ENCODE measurements around the gene KLHL35. TPM values are rescaled to one million over a fixed set of nuclear protein-coding genes. Genes with fewer than 3 reads are reported as not detected.

KLHL35 gene
- total and polyA plus RNA-seq, 2 experiments from 2014 or later: 0.63 to 1.7 TPM

DNA sequence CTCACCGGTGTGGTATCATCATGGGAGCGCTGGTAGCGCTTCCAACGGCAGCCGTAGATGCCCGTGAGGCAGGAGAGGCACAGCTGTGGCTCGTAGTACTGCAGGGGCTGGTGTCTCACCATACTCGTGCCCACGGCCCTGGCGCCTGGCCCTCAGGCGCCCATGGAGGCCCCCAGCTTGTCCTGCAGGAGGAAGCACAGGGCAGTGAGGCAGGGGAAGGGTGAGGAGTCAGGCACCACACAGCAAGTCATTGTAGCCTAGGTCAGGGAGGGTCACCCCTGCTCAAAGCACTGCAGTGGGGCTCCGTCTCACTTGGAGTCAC lies 44.6 kb upstream of the KLHL35 start:
- WGBS (ENCODE audit: low lambda C conversion rate, missing lambda C conversion rate): 95% methylated on average over 12 of the region's 12 CpGs
- no peak for DNase-seq (ENCODE audit: low spot score)
- no peaks in the 10 kb centered on the region for H3K9me3 ChIP-seq (ENCODE audit: low read depth)
- no peaks in the 10 kb centered on the region for H3K9me2 ChIP-seq (replicated peaks; ENCODE audit: insufficient read depth)
- H3K36me3 ChIP-seq (replicated peaks; ENCODE audit: insufficient read depth, low read depth): no peaks in the 10 kb centered on the region
- no peak overlapping the region for H3K4me3 ChIP-seq
- no peaks in the 10 kb centered on the region for H3K79me2 ChIP-seq
- H3K27me3 ChIP-seq: no peaks in the 10 kb centered on the region
- TF ChIP-seq EZH2phosphoT487 (IDR thresholded peaks at IDR 0.05; ENCODE audit: low read depth, severe bottlenecking, unreplicated experiment): no peak
- TF ChIP-seq EZH2 (IDR thresholded peaks at IDR 0.05; ENCODE audit: borderline replicate concordance): no peak
- TF ChIP-seq, protein P1, sequence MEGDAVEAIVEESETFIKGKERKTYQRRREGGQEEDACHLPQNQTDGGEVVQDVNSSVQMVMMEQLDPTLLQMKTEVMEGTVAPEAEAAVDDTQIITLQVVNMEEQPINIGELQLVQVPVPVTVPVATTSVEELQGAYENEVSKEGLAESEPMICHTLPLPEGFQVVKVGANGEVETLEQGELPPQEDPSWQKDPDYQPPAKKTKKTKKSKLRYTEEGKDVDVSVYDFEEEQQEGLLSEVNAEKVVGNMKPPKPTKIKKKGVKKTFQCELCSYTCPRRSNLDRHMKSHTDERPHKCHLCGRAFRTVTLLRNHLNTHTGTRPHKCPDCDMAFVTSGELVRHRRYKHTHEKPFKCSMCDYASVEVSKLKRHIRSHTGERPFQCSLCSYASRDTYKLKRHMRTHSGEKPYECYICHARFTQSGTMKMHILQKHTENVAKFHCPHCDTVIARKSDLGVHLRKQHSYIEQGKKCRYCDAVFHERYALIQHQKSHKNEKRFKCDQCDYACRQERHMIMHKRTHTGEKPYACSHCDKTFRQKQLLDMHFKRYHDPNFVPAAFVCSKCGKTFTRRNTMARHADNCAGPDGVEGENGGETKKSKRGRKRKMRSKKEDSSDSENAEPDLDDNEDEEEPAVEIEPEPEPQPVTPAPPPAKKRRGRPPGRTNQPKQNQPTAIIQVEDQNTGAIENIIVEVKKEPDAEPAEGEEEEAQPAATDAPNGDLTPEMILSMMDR (IDR thresholded peaks at IDR 0.05; ENCODE audit: poor library complexity): no peak
- H3K4me2 ChIP-seq: no peak overlapping the region
- H3K4me1 ChIP-seq (ENCODE audit: insufficient read depth): no peaks in the 10 kb centered on the region
- H2AFZ ChIP-seq: no peak overlapping the region
- no peaks in the 10 kb centered on the region for H4K20me1 ChIP-seq (ENCODE audit: insufficient read depth, poor library complexity, severe bottlenecking)
- no peak overlapping the region for H3K27ac ChIP-seq

DNA sequence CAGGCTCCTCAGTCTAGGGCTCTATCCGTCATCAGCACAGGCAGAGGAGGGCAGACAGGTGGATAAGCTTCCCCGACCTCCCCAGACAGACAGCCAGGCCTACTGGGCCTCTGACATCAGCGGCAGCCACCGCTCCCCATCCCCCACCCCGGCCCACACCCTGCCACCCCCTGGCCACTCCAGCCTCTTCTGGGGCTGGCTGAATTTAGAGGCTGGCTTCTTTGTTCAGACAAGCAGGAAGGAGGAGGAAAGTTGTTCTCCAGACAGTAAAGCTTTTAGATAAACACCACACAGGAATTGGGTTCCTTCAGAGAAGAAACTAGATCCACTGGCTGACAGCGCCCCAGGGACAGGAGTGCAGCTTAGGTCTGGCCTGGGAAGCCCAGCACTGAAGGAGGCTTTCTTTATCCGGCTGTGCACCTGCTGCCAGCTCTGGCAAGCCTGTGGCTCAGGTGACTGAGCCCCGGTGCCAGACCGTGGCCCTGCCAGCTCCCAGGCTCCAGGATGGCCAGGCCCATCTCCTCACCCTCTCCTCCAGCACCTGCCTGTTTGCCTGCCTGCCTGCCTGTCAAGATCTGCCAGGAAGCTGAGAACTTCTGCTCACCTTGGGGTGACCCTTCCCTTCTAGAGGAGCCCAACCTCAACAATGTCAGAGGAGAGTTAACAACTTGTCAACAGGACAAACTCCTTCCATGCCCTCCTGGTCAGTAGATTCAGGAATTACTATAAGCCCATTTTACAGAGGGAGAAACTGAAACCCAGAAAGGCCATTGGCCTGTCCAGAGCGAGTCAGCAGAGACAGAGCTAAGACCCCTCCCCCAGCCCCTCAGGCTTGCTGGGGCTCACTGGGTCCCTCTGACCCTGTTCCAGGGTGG lies 44.0 kb upstream of the KLHL35 start:
- Histone ChIP-seq H2AFZ (no peak overlapping the region), H3K9me3 (ENCODE audit: low read depth) (no peaks in the 10 kb centered on the region), H3K9me2 (replicated peaks; ENCODE audit: insufficient read depth) (no peaks in the 10 kb centered on the region), H3K4me3 (no peak overlapping the region), H3K79me2 (no peaks in the 10 kb centered on the region), H4K20me1 (ENCODE audit: insufficient read depth, poor library complexity, severe bottlenecking) (no peaks in the 10 kb centered on the region), H3K4me1 (ENCODE audit: insufficient read depth) (no peaks in the 10 kb centered on the region), H3K27ac (peak overlapping the region; percentile 9), H3K27me3 (no peaks in the 10 kb centered on the region), H3K36me3 (replicated peaks; ENCODE audit: insufficient read depth, low read depth) (no peaks in the 10 kb centered on the region), H3K4me2 (no peak overlapping the region)
- TF ChIP-seq, protein P1 (IDR thresholded peaks at IDR 0.05; ENCODE audit: poor library complexity): no peak
- TF ChIP-seq EZH2 (IDR thresholded peaks at IDR 0.05; ENCODE audit: borderline replicate concordance) (no peak), EZH2phosphoT487 (IDR thresholded peaks at IDR 0.05; ENCODE audit: low read depth, severe bottlenecking, unreplicated experiment) (no peak)
- 58% methylated on average over 8 of the region's 10 CpGs for WGBS (ENCODE audit: low lambda C conversion rate, missing lambda C conversion rate)
- DNase-seq (ENCODE audit: low spot score): no peak

DNA sequence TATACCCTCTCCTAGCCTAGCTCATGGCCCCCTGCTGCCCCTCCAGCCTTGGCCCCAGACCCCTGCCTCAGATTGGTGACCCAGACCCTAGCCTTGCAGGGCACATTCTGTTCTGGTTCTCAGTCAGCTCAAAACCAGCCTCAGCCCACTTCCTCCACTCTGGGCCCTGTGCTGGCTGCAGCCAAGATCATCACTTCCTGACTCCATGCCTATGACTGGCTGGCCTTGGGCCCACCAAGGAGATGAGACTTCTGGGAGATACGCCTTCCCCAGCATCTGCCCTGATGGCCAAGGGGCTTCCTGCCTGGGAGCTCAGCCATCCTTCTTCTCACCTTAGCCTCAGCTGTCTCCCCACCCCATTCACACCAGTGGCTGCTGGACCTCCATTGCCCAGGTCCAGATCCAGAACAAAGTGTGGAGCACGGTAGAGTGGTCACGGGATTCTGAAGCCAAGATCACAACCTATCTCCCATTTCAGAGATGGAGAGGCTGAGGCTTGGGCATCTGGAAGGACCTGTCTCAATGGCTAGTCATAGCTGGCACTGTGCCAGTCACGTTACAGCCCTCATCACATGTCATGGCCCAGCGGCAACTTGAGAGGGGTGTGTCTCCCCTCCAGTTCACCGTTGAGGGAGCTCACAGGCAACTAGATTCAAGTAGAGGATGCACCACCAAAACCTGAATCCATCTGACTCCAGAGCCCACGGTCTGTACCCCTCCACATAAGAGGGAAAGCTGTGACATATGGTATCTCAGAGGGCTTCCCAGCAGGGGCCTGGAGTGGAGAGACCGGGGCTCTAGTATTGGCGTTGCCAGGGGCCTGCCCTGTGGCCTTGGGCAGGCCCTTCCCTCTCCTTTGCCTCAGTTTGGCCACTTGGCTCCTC lies 43.0 kb upstream of the KLHL35 start:
- H3K27me3 ChIP-seq: no peaks in the 10 kb centered on the region
- no peak for DNase-seq (ENCODE audit: low spot score)
- H3K79me2 ChIP-seq: no peaks in the 10 kb centered on the region
- H3K4me2 ChIP-seq: no peak overlapping the region
- H4K20me1 ChIP-seq (ENCODE audit: insufficient read depth, poor library complexity, severe bottlenecking): no peaks in the 10 kb centered on the region
- no peaks in the 10 kb centered on the region for H3K9me2 ChIP-seq (replicated peaks; ENCODE audit: insufficient read depth)
- no peak overlapping the region for H2AFZ ChIP-seq
- H3K4me3 ChIP-seq: no peak overlapping the region
- H3K36me3 ChIP-seq (replicated peaks; ENCODE audit: insufficient read depth, low read depth): no peaks in the 10 kb centered on the region
- 89% methylated on average over 9 of the region's 9 CpGs for WGBS (ENCODE audit: low lambda C conversion rate, missing lambda C conversion rate)
- H3K27ac ChIP-seq: no peak overlapping the region
- no peaks in the 10 kb centered on the region for H3K9me3 ChIP-seq (ENCODE audit: low read depth)
- no peaks in the 10 kb centered on the region for H3K4me1 ChIP-seq (ENCODE audit: insufficient read depth)
- no peak for TF ChIP-seq EZH2 (IDR thresholded peaks at IDR 0.05; ENCODE audit: borderline replicate concordance)
